NCI-H524 (cell line): Measurements from ENCODE around the gene NCK1.

ENCODE experiments used
- DNase-seq, 2 experiments: peaks; one replicate each; lab custom pipeline; 2025; lab: John Stamatoyannopoulos, UW

The NCK1 gene

GRCh38 chr3:136861890-136862616 is at the start of gene NCK1:
Gene NCK1 (plus strand): TSS chr3:136862208. CDS start chr3:136928002, 65,794 bp downstream.
- peak; percentile 99 for DNase-seq

- no peak for DNase-seq
Observed at GRCh38 chr3:136817448-136817847, 44.6 kb upstream of the NCK1 start.

GRCh38 chr3:136818191-136818768 is 43.7 kb upstream of the NCK1 start:
- DNase-seq, result peak; percentile 78 to 89

- peak; percentile 89 to 96 for DNase-seq
Observed at GRCh38 chr3:136818769-136819391, 43.1 kb upstream of the NCK1 start, which contains the start of gene SLC35G2. Gene SLC35G2 (plus strand): TSS chr3:136819126. CDS start chr3:136854461, 35,335 bp downstream.

- DNase-seq, result peak in 1 of 2 experiments; percentile 79
Observed at GRCh38 chr3:136819392-136819730, 42.6 kb upstream of the NCK1 start.

GRCh38 chr3:136819731-136820679 is 42.0 kb upstream of the NCK1 start:
- DNase-seq, result peak; percentile 51 to 79

- no peak for DNase-seq
Observed at GRCh38 chr3:136831461-136831860, 30.5 kb upstream of the NCK1 start.

- no peak for DNase-seq
Observed at GRCh38 chr3:136835089-136835812, 26.8 kb upstream of the NCK1 start.

- DNase-seq, result no peak
Observed at GRCh38 chr3:136835813-136836510, 26.0 kb upstream of the NCK1 start.

- peak; percentile 54 to 91 for DNase-seq
Observed at GRCh38 chr3:136836511-136837156, 25.4 kb upstream of the NCK1 start.

GRCh38 chr3:136838641-136839555 is 23.1 kb upstream of the NCK1 start:
- DNase-seq, result peak in 1 of 2 experiments; percentile 26

GRCh38 chr3:136839556-136839931 is 22.5 kb upstream of the NCK1 start:
- no peak for DNase-seq

- DNase-seq, result no peak
Observed at GRCh38 chr3:136840252-136840651, 21.8 kb upstream of the NCK1 start.

- DNase-seq, result no peak
Observed at GRCh38 chr3:136842294-136842693, 19.7 kb upstream of the NCK1 start.

- DNase-seq, result no peak
Observed at GRCh38 chr3:136844724-136845123, 17.3 kb upstream of the NCK1 start.

GRCh38 chr3:136852180-136852579 is 9.8 kb upstream of the NCK1 start:
- no peak for DNase-seq

- DNase-seq, result no peak
Observed at GRCh38 chr3:136856665-136857064, 5.3 kb upstream of the NCK1 start.

GRCh38 chr3:136858381-136858780 is 3.6 kb upstream of the NCK1 start:
- no peak for DNase-seq

- no peak for DNase-seq
Observed at GRCh38 chr3:136860541-136860940, 1.5 kb upstream of the NCK1 start.
